H1 (cell line): Measurements from ENCODE around the gene ITGA11. TPM values are rescaled to one million over a fixed set of nuclear protein-coding genes. Genes with fewer than 3 reads are reported as not detected.

Experiments used
- ATF3 ChIP-seq: IDR thresholded peaks from 2 replicates; pipeline ENCODE4 v1.6.1; 2011; ENCODE audit warnings: low read depth, mild to moderate bottlenecking, low read length; ENCODE audit not compliant: insufficient read depth
- CHD7 ChIP-seq: fragments of 300-600 bp; sonication (generic); IDR thresholded peaks from 2 replicates; pipeline ENCODE4 v1.7.1; 2012; ENCODE audit warnings: low read length, moderate library complexity, mild to moderate bottlenecking, inconsistent platforms; ENCODE audit not compliant: insufficient replicate concordance
- CREB1 ChIP-seq: IDR thresholded peaks from 2 replicates; pipeline ENCODE4 v1.6.1; 2012; ENCODE audit warnings: inconsistent platforms
- CTBP2 ChIP-seq: IDR thresholded peaks from 2 replicates; pipeline ENCODE4 v1.7.0; 2011; ENCODE audit warnings: borderline replicate concordance, mild to moderate bottlenecking, moderate library complexity, mixed read lengths, low read length; ENCODE audit not compliant: insufficient read depth, insufficient read length
- GABPA ChIP-seq: IDR thresholded peaks from 2 replicates; pipeline ENCODE4 v1.6.1; 2011; ENCODE audit warnings: mild to moderate bottlenecking, low read length, moderate library complexity, borderline replicate concordance; ENCODE audit not compliant: insufficient read depth
- NANOG ChIP-seq: IDR thresholded peaks from 2 replicates; pipeline ENCODE4 v1.6.1; 2011; ENCODE audit warnings: low read length, low read depth, mild to moderate bottlenecking, inconsistent platforms; ENCODE audit not compliant: insufficient read depth, poor library complexity, severe bottlenecking
- POLR2AphosphoS5 ChIP-seq: IDR thresholded peaks from 2 replicates; pipeline ENCODE4 v1.6.1; 2011; ENCODE audit warnings: low read depth, low read length
- SAP30 ChIP-seq: fragments of 300-600 bp; sonication (generic); IDR thresholded peaks from 2 replicates; pipeline ENCODE4 v1.7.1; 2012; ENCODE audit warnings: low read length, moderate library complexity, mild to moderate bottlenecking, inconsistent platforms; ENCODE audit not compliant: insufficient read depth, insufficient replicate concordance
- SP1 ChIP-seq: IDR thresholded peaks from 2 replicates; pipeline ENCODE4 v1.6.1; 2011; ENCODE audit warnings: low read depth, low read length
- polyA plus RNA-seq, 7 experiments: library from polyadenylated mRNA; depleted of rRNA in 3 of 7; stranded (reverse) in 5 of 7; unstranded in 2 of 7; fragments of >200 nt in 5 of 7; fragments of 200-250 nt in 2 of 7; gene quantifications; 1 replicate in 5 of 7; 2 replicates in 1 of 7; 4 replicates in 1 of 7; pipeline versions ENCODE4 v1.2.1 to v1.2.3, GENCODE V29; 2011 to 2013; ENCODE audit warnings: missing spikeins in 2 of 7, mixed read lengths in 2 of 7
- total RNA-seq: library from RNA; stranded (reverse); fragmentation: NEBNext Ultra II Directional; extraction: Animal tissue kit (Norgen Biotek cat#: 25700); gene quantifications from 2 replicates; pipeline ENCODE4 v1.2.1, GENCODE V29; 2021

The ITGA11 gene
- total and polyA plus RNA-seq, 2 of the 8 experiments (the other 6 are each of a cell fraction or from before 2014, with no cell fraction given) = 0.05 to 0.06 TPM

GRCh38 chr15:68409736-68410370 lies 22.1 kb downstream of the ITGA11 start (continued):
- TF ChIP-seq CHD7 (no peak), CREB1 (no peak), SAP30 (no peak), POLR2AphosphoS5 (no peak), GABPA (no peak), CTBP2 (no peak), NANOG (no peak), SP1 (no peak), ATF3 (no peak)
